SK-N-MC (cell line): ENCODE measurements around the gene TNS2.

Experiments
- EZH2 ChIP-seq: fragments of 200-600 bp; sonication (generic); IDR thresholded peaks from one replicate; pipeline ENCODE4 v1.6.1; 2017; ENCODE audit warnings: antibody characterized with exemption
- FOXP2 ChIP-seq: optimal IDR thresholded peaks from 2 replicates; pipeline ENCODE3; 2011; ENCODE audit warnings: mild to moderate bottlenecking, moderate library complexity; ENCODE audit not compliant: insufficient read depth; ENCODE audit errors: extremely low read length, control extremely low read depth
- POLR2AphosphoS5 ChIP-seq: IDR thresholded peaks from 2 replicates; pipeline ENCODE4 v1.6.1; 2012; ENCODE audit warnings: mild to moderate bottlenecking, low read depth, low read length, borderline replicate concordance

GRCh38 chr12:53077030-53077429 lies 27.2 kb downstream of the TNS2 start:
- TF ChIP-seq POLR2AphosphoS5, result no peak
- TF ChIP-seq EZH2, result no peak
- TF ChIP-seq FOXP2, result no peak
